Astrocyte of the cerebellum (primary cell): Measurements from ENCODE around the gene CAMK2B.

ENCODE experiments used
- DNase-seq: peaks from one replicate; pipeline ENCODE4 v3.0.0-alpha.2; 2011; ENCODE audit warnings: low read depth
- H3K4me3 ChIP-seq: 2 replicates; pipeline ENCODE4 v1.5.1; 2011; ENCODE audit warnings: mild to moderate bottlenecking, low read depth, low read length, moderate library complexity
- in situ Hi-C: cut with HindIII; loops from 2 replicates; pipeline ENCODE4 v1.10.0; 2017; ENCODE audit warnings: low sequenced_read_pairs
- TF ChIP-seq, protein P1 (sequence below): IDR thresholded peaks from 2 replicates; pipeline ENCODE4 v1.5.1; 2012; ENCODE audit warnings: low read length, low read depth, moderate library complexity, mild to moderate bottlenecking; ENCODE audit errors: missing control alignments

The CAMK2B gene

DNA sequence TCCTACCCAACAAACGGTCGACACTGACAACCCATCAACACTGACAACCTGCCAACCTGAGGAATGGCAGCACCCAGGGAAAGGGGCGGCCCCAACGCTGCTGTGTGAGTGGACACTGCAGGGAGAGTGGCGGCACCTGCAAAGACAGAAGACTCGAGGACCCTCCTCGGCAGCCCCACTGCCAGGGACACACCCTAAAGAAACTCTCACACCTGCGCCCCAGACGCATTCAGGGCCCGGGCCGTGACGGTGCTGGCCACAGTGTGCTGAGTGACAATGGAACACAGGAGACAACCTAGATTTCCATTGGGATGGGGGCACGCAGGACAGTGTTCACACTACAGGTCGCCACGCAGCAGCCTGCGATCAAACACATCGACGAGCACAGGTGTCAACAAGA lies 3.6 kb downstream of the CAMK2B start:
- no peak overlapping the region for H3K4me3 ChIP-seq
- in situ Hi-C loops = no loop called here
- no peak for DNase-seq
- TF ChIP-seq, protein P1, sequence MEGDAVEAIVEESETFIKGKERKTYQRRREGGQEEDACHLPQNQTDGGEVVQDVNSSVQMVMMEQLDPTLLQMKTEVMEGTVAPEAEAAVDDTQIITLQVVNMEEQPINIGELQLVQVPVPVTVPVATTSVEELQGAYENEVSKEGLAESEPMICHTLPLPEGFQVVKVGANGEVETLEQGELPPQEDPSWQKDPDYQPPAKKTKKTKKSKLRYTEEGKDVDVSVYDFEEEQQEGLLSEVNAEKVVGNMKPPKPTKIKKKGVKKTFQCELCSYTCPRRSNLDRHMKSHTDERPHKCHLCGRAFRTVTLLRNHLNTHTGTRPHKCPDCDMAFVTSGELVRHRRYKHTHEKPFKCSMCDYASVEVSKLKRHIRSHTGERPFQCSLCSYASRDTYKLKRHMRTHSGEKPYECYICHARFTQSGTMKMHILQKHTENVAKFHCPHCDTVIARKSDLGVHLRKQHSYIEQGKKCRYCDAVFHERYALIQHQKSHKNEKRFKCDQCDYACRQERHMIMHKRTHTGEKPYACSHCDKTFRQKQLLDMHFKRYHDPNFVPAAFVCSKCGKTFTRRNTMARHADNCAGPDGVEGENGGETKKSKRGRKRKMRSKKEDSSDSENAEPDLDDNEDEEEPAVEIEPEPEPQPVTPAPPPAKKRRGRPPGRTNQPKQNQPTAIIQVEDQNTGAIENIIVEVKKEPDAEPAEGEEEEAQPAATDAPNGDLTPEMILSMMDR = no peak

DNA sequence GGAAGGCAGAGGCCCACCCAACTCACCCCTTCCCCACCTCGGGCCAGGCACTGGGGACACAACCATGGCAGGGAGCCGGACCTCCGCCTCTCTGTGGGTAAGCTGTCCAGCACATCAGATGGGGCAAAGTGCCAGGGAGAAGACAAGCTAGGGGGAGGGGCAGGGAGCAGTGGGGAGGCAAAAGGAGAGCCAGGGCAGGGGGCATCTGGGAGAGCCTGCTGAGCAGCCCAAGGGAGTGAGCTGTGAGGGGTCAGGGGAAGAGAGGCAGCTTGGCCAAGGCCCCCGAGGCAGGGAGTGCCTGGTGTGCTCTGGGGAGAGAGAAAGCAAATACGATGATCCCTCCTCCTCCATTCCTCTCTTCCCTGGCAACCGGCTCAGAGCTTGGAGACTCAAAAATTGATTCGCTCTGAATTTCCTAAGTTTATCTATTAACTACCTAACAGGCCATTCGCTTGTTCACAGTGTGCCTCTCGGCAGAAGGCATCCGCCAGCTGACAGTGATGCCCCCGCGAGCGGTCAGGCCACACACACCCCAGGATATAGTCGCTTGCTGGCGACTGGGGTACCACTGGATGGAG lies 4.5 kb downstream of the CAMK2B start:
- in situ Hi-C loops = no loop called here
- DNase-seq = no peak
- TF ChIP-seq, protein P1 = no peak
- H3K4me3 ChIP-seq = no peak overlapping the region

- no peak overlapping the region for H3K4me3 ChIP-seq
- no peak for DNase-seq
- TF ChIP-seq, protein P1 = no peak
- in situ Hi-C loops = no loop called here
Observed at GRCh38 chr7:44320141-44320540, 5.3 kb downstream of the CAMK2B start.

DNA sequence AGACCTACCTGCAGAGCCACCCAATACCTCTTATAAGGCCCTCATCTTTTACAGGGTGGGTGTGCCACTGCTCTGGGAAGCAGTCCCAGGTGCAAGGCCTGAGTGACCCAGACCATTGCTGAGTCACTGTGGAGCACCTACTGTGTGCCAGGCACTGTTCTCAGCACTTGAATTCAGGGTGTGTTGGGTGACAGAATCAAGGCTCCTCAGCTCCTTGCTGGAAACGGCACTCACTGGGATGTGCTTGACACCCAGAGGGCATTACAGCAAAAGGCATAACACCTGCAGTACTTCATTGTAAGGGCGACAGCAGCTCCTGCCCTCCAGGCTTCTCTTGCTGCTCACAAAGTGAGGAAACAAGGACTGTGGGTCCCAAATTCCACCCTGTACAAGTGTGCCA lies 7.1 kb downstream of the CAMK2B start:
- H3K4me3 ChIP-seq = no peak overlapping the region
- TF ChIP-seq, protein P1 = no peak
- in situ Hi-C loops = no loop called here
- DNase-seq = no peak

DNA sequence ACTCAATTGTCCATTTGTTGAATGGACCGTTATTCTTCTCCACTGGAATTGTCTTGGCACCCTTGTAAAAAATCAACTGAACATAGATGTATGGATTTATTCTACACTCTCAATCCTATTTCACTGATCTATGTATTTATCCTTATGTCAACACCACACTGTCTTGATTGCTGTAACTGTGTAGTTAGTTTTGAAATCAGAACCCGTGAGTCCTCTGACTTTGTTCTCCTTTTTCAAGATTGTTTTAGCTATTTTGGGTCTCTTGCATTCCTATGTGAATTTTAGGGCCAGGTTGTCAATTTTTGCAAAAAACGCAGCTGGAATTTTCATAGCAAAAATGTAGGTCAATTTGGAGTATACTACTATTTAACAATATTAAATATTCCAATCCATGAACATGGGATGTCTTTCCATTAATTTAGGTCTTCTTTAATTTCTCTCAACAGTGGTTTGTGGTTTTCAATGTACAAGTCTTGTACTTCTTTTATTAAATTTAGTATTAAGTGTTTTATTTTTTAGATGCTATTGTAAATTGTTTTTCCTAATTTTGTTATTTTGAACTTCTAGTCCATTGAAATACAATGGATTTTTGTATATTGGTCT lies 10.0 kb downstream of the CAMK2B start:
- no peak overlapping the region for H3K4me3 ChIP-seq
- DNase-seq = no peak

DNA sequence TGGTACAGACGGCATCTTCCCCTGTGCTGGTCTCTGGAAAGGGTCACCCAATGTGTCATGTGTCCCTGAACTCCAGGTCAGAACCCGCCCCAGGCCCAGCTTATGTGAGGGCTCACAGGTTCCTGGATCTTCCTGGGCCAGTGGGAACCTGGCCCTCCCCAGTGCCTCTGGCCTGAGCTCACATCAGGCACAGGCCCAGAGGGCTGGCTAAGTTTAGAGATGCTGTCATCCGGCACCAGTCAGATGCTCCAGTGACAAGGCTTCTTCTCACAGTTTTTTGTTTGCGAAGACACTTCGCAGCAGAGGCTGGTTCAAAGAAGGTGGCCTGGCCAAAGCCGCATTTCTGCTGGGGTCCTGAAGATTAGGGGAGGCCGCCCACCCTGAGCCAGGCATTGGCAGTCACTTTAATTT lies 11.8 kb downstream of the CAMK2B start:
- TF ChIP-seq, protein P1 = no peak
- in situ Hi-C loops = no loop called here
- H3K4me3 ChIP-seq = no peak overlapping the region
- DNase-seq = no peak

More for the DNA sequence above, 10.0 kb downstream of the CAMK2B start:
- TF ChIP-seq, protein P1 = no peak
- in situ Hi-C loops = no loop called here
